ENCODE measurements around the gene RCAN1. TPM values are rescaled to one million over a fixed set of nuclear protein-coding genes. Genes with fewer than 3 reads are reported as not detected.

RCAN1 gene
- total RNA-seq, 1 donor from 2014 or later = 11.1 TPM

- intact Hi-C loops (cut with micrococcal nuclease) = loop anchor here (2.0 kb wide), 1 partner anchor 37 kb away; no protein-coding TSS in a partner anchor
- H3K36me3 Mint-ChIP-seq (ENCODE audit: low read depth) = no peaks in the 10 kb centered on the region
These were observed 61.6 kb downstream of the RCAN1 start for GRCh38 chr21:34553151-34553952.

DNA sequence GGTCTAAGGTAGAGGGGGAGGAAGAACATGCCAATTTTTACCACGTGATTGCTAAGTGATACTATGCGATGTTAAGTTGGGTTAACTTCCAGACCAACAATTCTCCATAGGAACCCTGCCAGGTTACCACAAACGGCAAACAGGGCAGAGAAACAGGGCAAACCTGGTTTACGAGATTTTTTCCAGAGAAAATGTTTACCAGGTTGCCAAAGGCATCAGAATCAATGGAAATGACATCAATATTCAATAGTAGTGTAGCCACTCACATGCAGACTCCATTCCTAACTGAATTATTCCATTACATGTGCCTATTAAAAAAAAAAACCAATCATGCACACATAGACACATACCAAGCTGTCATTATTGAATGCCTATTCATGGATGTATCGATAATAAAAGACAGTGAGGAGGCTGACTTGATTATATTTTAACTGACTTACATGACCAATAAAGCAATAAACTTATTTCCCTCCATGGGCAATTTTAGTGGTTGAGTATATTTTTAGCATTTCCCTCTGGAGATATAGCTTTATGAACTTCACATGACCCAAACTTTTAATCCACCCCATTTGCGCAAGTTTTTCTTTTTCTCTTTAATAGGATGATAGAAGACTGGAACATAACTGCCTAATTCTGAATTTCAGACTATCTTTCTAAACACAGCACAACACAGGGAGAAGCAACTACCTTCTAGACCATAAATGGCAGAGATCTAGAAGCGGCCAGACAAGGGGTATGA is 62.4 kb downstream of the RCAN1 start:
- no peak overlapping the region for H3K27ac Mint-ChIP-seq
- intact Hi-C loops (cut with micrococcal nuclease) = loop anchor here (2.0 kb wide), 1 partner anchor 36 kb away; no protein-coding TSS in a partner anchor
- H3K36me3 Mint-ChIP-seq (ENCODE audit: low read depth) = no peaks in the 10 kb centered on the region
- H3K4me1 Mint-ChIP-seq (ENCODE audit: low read depth) = no peaks in the 10 kb centered on the region
- no peaks in the 10 kb centered on the region for H3K27me3 Mint-ChIP-seq (ENCODE audit: insufficient read depth)
- no peak overlapping the region for H3K4me3 Mint-ChIP-seq
- DNase-seq (ENCODE audit: low spot score) = no peak
- H3K9me3 Mint-ChIP-seq = peaks cover 18% of the 10 kb centered on the region

More at GRCh38 chr21:34553151-34553952, 61.6 kb downstream of the RCAN1 start:
- Mint-ChIP-seq H3K27ac (no peak overlapping the region), H3K4me1 (ENCODE audit: low read depth) (no peaks in the 10 kb centered on the region), H3K4me3 (no peak overlapping the region), H3K9me3 (peaks cover 18% of the 10 kb centered on the region), H3K27me3 (ENCODE audit: insufficient read depth) (peaks cover 1% of the 10 kb centered on the region)
- DNase-seq (ENCODE audit: low spot score) = no peak

- no peak overlapping the region for H3K4me3 Mint-ChIP-seq
- no peak for DNase-seq (ENCODE audit: low spot score)
- H3K9me3 Mint-ChIP-seq = peaks cover 18% of the 10 kb centered on the region
- H3K36me3 Mint-ChIP-seq (ENCODE audit: low read depth) = no peaks in the 10 kb centered on the region
- H3K27ac Mint-ChIP-seq = no peak overlapping the region
- H3K4me1 Mint-ChIP-seq (ENCODE audit: low read depth) = peaks cover 11% of the 10 kb centered on the region
- intact Hi-C loops (cut with micrococcal nuclease) = no loop called here
- H3K27me3 Mint-ChIP-seq (ENCODE audit: insufficient read depth) = no peaks in the 10 kb centered on the region
These were observed 64.6 kb downstream of the RCAN1 start for GRCh38 chr21:34550182-34550799.

DNA sequence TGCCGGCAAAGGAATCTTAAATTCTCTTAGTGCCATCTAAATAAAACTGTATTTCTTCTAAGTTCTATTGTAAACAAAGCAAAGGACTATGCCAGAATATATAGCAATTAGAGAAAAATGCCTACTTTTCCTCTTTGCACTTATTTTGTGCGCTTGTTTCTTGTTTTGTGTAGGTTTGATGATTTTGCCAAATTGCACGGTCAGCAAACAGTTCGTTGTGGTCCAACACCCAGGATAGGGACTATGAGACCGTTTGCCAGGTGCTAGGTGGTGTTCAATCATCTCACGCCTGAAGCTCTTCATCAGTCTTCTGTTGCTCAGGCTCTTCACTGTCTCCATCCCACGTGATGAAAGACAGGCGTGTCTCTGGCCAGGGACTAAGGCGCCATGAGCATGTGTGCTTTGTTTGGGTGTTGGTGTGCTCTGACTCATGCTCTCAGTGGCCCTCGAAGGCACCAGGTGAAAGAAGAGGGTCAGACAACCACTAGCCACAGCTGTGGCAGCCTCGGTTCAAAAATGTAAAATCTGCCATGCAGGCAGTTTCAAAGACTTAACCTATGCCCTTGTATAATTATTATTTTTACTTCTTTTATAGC is 66.0 kb downstream of the RCAN1 start:
- H3K4me3 Mint-ChIP-seq = no peak overlapping the region
- H3K4me1 Mint-ChIP-seq (ENCODE audit: low read depth) = peaks cover 16% of the 10 kb centered on the region
- intact Hi-C loops (cut with micrococcal nuclease) = no loop called here
- DNase-seq (ENCODE audit: low spot score) = no peak
- peaks cover 7% of the 10 kb centered on the region for H3K9me3 Mint-ChIP-seq
- H3K27me3 Mint-ChIP-seq (ENCODE audit: insufficient read depth) = no peaks in the 10 kb centered on the region
- H3K36me3 Mint-ChIP-seq (ENCODE audit: low read depth) = no peaks in the 10 kb centered on the region
- H3K27ac Mint-ChIP-seq = no peak overlapping the region

GRCh38 chr21:34546542-34546941 is 68.4 kb downstream of the RCAN1 start:
- Mint-ChIP-seq H3K4me1 (ENCODE audit: low read depth) (peaks cover 20% of the 10 kb centered on the region), H3K36me3 (ENCODE audit: low read depth) (peaks cover 2% of the 10 kb centered on the region), H3K9me3 (peaks cover under 1% of the 10 kb centered on the region), H3K4me3 (no peak overlapping the region), H3K27ac (no peak overlapping the region), H3K27me3 (ENCODE audit: insufficient read depth) (no peaks in the 10 kb centered on the region)
- intact Hi-C loops (cut with micrococcal nuclease) = no loop called here
- no peak for DNase-seq (ENCODE audit: low spot score)

DNA sequence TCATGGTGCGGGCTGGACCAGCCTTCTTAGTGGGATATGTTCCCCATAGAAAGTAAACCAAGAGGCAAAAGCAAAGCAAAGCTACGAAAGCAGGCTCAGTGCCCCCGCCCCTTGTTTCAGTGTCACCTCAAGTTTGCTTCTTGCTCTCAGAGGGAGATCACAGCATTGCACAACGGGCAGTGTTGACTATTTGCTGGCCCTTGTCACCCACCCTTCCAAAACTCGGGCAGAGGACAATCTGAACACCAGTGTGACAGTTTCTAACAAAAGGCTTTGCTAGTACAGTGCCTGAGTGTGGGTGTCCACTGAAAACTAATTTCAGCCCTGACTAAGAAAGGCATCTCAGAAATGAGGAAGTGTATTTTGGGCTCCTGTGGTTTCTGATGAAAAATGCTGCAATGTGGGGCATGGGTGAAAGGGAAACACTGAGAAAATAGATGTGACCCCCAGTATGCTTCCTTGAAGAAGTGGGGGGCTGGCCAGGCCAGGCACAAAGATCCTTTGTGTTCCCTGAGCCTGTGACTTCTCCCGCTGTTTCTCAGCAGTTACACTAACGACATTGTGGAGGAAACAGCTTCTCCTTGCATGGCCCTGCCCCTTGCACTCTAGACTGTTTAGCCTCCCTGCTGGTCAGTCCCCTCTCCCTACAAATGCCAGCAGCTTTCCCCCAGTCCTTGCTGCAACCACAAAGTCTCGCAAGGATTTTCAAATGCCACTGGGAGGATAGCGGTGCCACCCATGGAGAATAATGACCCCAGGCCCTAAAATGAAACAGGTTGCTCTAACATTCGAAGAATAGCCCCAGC is 69.6 kb downstream of the RCAN1 start:
- H3K4me3 Mint-ChIP-seq = no peak overlapping the region
- no peaks in the 10 kb centered on the region for H3K27me3 Mint-ChIP-seq (ENCODE audit: insufficient read depth)
- peaks cover 20% of the 10 kb centered on the region for H3K4me1 Mint-ChIP-seq (ENCODE audit: low read depth)
- DNase-seq (ENCODE audit: low spot score) = no peak
- intact Hi-C loops (cut with micrococcal nuclease) = loop anchor here (1.0 kb wide), 1 partner anchor 18 kb away; no protein-coding TSS in a partner anchor
- H3K36me3 Mint-ChIP-seq (ENCODE audit: low read depth) = peaks cover 2% of the 10 kb centered on the region
- no peaks in the 10 kb centered on the region for H3K9me3 Mint-ChIP-seq
- peak overlapping the region; percentile 18 for H3K27ac Mint-ChIP-seq

GRCh38 chr21:34544032-34544496 is 70.8 kb downstream of the RCAN1 start:
- Mint-ChIP-seq H3K4me1 (ENCODE audit: low read depth) (peaks cover 20% of the 10 kb centered on the region), H3K27me3 (ENCODE audit: insufficient read depth) (no peaks in the 10 kb centered on the region), H3K36me3 (ENCODE audit: low read depth) (peaks cover 2% of the 10 kb centered on the region), H3K27ac (no peak overlapping the region), H3K9me3 (no peaks in the 10 kb centered on the region), H3K4me3 (no peak overlapping the region)
- DNase-seq (ENCODE audit: low spot score) = no peak
- intact Hi-C loops (cut with micrococcal nuclease) = no loop called here

DNA sequence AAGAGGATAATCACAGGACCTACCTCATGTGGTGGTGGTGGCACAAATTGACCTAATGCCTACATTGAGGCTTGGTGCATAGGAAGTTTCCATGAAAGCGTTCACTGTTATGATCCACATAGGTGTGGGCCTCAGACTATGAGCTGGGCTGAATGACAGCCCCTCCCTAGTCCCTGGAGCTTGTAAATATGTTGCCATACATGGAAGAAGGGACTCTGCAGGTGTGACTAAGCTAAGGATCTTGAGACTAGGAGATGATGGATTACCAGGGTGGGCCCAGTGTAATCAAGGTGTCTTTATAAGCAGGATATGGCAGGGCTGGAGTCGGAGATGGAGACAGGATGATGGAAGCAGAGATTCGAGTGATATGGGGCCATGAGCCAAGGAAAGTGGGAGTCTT is 71.9 kb downstream of the RCAN1 start:
- Mint-ChIP-seq H3K36me3 (ENCODE audit: low read depth) (peaks cover 2% of the 10 kb centered on the region), H3K4me1 (ENCODE audit: low read depth) (peaks cover 20% of the 10 kb centered on the region), H3K27me3 (ENCODE audit: insufficient read depth) (no peaks in the 10 kb centered on the region), H3K9me3 (no peaks in the 10 kb centered on the region), H3K4me3 (no peak overlapping the region), H3K27ac (peak overlapping the region; percentile 15)
- DNase-seq (ENCODE audit: low spot score) = no peak
- intact Hi-C loops (cut with micrococcal nuclease) = no loop called here

DNA sequence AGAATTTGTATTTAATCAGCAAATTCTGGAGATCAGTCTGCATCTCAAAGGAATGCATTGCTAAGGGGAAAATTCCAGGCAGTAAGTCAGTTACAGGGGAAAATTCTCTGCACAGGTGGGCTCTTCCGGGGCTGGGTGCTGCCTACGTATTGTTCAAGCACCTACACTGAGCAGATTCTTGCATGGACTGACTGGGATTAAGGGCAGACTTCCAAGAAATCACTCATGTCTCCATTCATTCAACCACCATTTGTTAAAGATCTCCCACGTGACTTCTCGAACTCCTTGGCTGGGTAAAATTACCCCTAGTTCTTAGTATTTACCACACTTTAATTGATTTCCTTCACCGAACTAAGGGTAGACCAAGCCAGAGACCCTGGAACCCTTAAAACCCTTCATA is 74.7 kb downstream of the RCAN1 start:
- H3K4me1 Mint-ChIP-seq (ENCODE audit: low read depth) = peaks cover 8% of the 10 kb centered on the region
- no peak for DNase-seq (ENCODE audit: low spot score)
- H3K36me3 Mint-ChIP-seq (ENCODE audit: low read depth) = peaks cover 2% of the 10 kb centered on the region
- H3K4me3 Mint-ChIP-seq = no peak overlapping the region
- peaks cover 2% of the 10 kb centered on the region for H3K27me3 Mint-ChIP-seq (ENCODE audit: insufficient read depth)
- H3K9me3 Mint-ChIP-seq = no peaks in the 10 kb centered on the region
- no peak overlapping the region for H3K27ac Mint-ChIP-seq
- intact Hi-C loops (cut with micrococcal nuclease) = no loop called here

GRCh38 chr21:34537838-34538237 is 77.1 kb downstream of the RCAN1 start:
- H3K4me1 Mint-ChIP-seq (ENCODE audit: low read depth) = peaks cover 10% of the 10 kb centered on the region
- no peak overlapping the region for H3K27ac Mint-ChIP-seq
- no peak overlapping the region for H3K4me3 Mint-ChIP-seq
- intact Hi-C loops (cut with micrococcal nuclease) = no loop called here
- H3K9me3 Mint-ChIP-seq = no peaks in the 10 kb centered on the region
- H3K27me3 Mint-ChIP-seq (ENCODE audit: insufficient read depth) = peaks cover 2% of the 10 kb centered on the region
- no peak for DNase-seq (ENCODE audit: low spot score)
- no peaks in the 10 kb centered on the region for H3K36me3 Mint-ChIP-seq (ENCODE audit: low read depth)

GRCh38 chr21:34536820-34537219 is 78.1 kb downstream of the RCAN1 start:
- Mint-ChIP-seq H3K36me3 (ENCODE audit: low read depth) (no peaks in the 10 kb centered on the region), H3K27ac (no peak overlapping the region), H3K9me3 (no peaks in the 10 kb centered on the region), H3K4me1 (ENCODE audit: low read depth) (peaks cover 10% of the 10 kb centered on the region), H3K4me3 (no peak overlapping the region), H3K27me3 (ENCODE audit: insufficient read depth) (peaks cover 2% of the 10 kb centered on the region)
- intact Hi-C loops (cut with micrococcal nuclease) = no loop called here
- DNase-seq (ENCODE audit: low spot score) = no peak

GRCh38 chr21:34536311-34536710 is 78.6 kb downstream of the RCAN1 start:
- intact Hi-C loops (cut with micrococcal nuclease) = no loop called here
- Mint-ChIP-seq H3K27ac (no peak overlapping the region), H3K4me1 (ENCODE audit: low read depth) (peaks cover 10% of the 10 kb centered on the region), H3K36me3 (ENCODE audit: low read depth) (no peaks in the 10 kb centered on the region), H3K27me3 (ENCODE audit: insufficient read depth) (peaks cover 4% of the 10 kb centered on the region), H3K4me3 (no peak overlapping the region), H3K9me3 (no peaks in the 10 kb centered on the region)
- no peak for DNase-seq (ENCODE audit: low spot score)
